ENCODE data around the gene TMEM269.
"Not testable (repeated sequence)": the region's sequence is repeated elsewhere in the genome, so short reads cannot be mapped to it uniquely, and the experiment has no call there.

The TMEM269 gene

GRCh38 chr1:42806593-42806992, 21.8 kb downstream of the TMEM269 start:
- intact Hi-C loops (cut with micrococcal nuclease) = no loop called here
- Mint-ChIP-seq H3K4me1 (ENCODE audit: low read depth) (no peaks in the 10 kb centered on the region), H3K36me3 (ENCODE audit: low read depth) (peaks cover 28% of the 10 kb centered on the region), H3K4me3 (no peak overlapping the region), H3K27ac (no peak overlapping the region), H3K9me3 (no peaks in the 10 kb centered on the region), H3K27me3 (no peaks in the 10 kb centered on the region)

GRCh38 chr1:42807056-42807668, 22.4 kb downstream of the TMEM269 start:
- no peaks in the 10 kb centered on the region for H3K4me1 Mint-ChIP-seq (ENCODE audit: low read depth)
- H3K27ac Mint-ChIP-seq = no peak overlapping the region

GRCh38 chr1:42814815-42815214, 30.0 kb downstream of the TMEM269 start:
- H3K27ac Mint-ChIP-seq; intact Hi-C loops (cut with micrococcal nuclease); H3K27me3 Mint-ChIP-seq; H3K4me3 Mint-ChIP-seq; H3K9me3 Mint-ChIP-seq: not testable (repeated sequence)
- peaks cover 29% of the 10 kb centered on the region for H3K4me1 Mint-ChIP-seq (ENCODE audit: low read depth)
- H3K36me3 Mint-ChIP-seq (ENCODE audit: low read depth) = peaks cover 24% of the 10 kb centered on the region

More at GRCh38 chr1:42807056-42807668, 22.4 kb downstream of the TMEM269 start:
- H3K36me3 Mint-ChIP-seq (ENCODE audit: low read depth) = peaks cover 28% of the 10 kb centered on the region
- H3K4me3 Mint-ChIP-seq = no peak overlapping the region
- no peaks in the 10 kb centered on the region for H3K27me3 Mint-ChIP-seq
- no peaks in the 10 kb centered on the region for H3K9me3 Mint-ChIP-seq
- intact Hi-C loops (cut with micrococcal nuclease) = no loop called here

- Mint-ChIP-seq H3K4me3 (peak overlapping the region; percentile 85), H3K4me1 (ENCODE audit: low read depth) (peaks cover 38% of the 10 kb centered on the region), H3K36me3 (ENCODE audit: low read depth) (peaks cover 23% of the 10 kb centered on the region), H3K27me3 (no peaks in the 10 kb centered on the region), H3K9me3 (no peaks in the 10 kb centered on the region), H3K27ac (peak overlapping the region; percentile 90)
- intact Hi-C loops (cut with micrococcal nuclease) = loop anchor here (1.0 to 2.0 kb wide), 2 partner anchors 30 to 49 kb away; partner anchors contain the start of genes C1orf50, P3H1 and ZNF691
These were observed 31.3 kb downstream of the TMEM269 start for GRCh38 chr1:42815941-42816584.

- Mint-ChIP-seq H3K27me3 (no peaks in the 10 kb centered on the region), H3K36me3 (ENCODE audit: low read depth) (peaks cover 23% of the 10 kb centered on the region), H3K27ac (peak within 1 kb of the TSS; percentile 90), H3K9me3 (no peaks in the 10 kb centered on the region), H3K4me3 (peak within 1 kb of the TSS; percentile 85), H3K4me1 (ENCODE audit: low read depth) (peaks cover 38% of the 10 kb centered on the region)
- intact Hi-C loops (cut with micrococcal nuclease) = loop anchor here (1.0 to 2.0 kb wide), 2 partner anchors 29 to 50 kb away; partner anchors contain the start of genes C1orf50, P3H1 and ZNF691
These were observed 32.0 kb downstream of the TMEM269 start, which contains the start of the genes ERMAP and SVBP for GRCh38 chr1:42816585-42817439. TSS of gene ERMAP (plus strand) at chr1:42817122. CDS start at chr1:42830449, 13,327 bp downstream. TSS of gene SVBP (minus strand) at chr1:42817397. CDS start at chr1:42816544, 853 bp downstream.

- Mint-ChIP-seq H3K4me3 (peak overlapping the region; percentile 85), H3K9me3 (no peaks in the 10 kb centered on the region), H3K27ac (peak overlapping the region; percentile 90), H3K36me3 (ENCODE audit: low read depth) (peaks cover 23% of the 10 kb centered on the region), H3K4me1 (ENCODE audit: low read depth) (peaks cover 42% of the 10 kb centered on the region), H3K27me3 (no peaks in the 10 kb centered on the region)
- intact Hi-C loops (cut with micrococcal nuclease) = loop anchor here (2.0 kb wide), 1 partner anchor 51 kb away; the partner anchor contains the start of genes C1orf50 and P3H1
These were observed 32.6 kb downstream of the TMEM269 start for GRCh38 chr1:42817440-42817767.

- intact Hi-C loops (cut with micrococcal nuclease) = loop anchor here (2.0 kb wide), 1 partner anchor 51 kb away; the partner anchor contains the start of genes C1orf50 and P3H1
- Mint-ChIP-seq H3K4me1 (ENCODE audit: low read depth) (peaks cover 48% of the 10 kb centered on the region), H3K36me3 (ENCODE audit: low read depth) (peaks cover 23% of the 10 kb centered on the region), H3K4me3 (no peak overlapping the region), H3K27me3 (no peaks in the 10 kb centered on the region), H3K27ac (no peak overlapping the region), H3K9me3 (no peaks in the 10 kb centered on the region)
These were observed 33.2 kb downstream of the TMEM269 start for GRCh38 chr1:42817976-42818375.

GRCh38 chr1:42820813-42821212, 36.0 kb downstream of the TMEM269 start:
- Mint-ChIP-seq H3K27me3 (no peaks in the 10 kb centered on the region), H3K4me1 (ENCODE audit: low read depth) (peaks cover 49% of the 10 kb centered on the region), H3K9me3 (no peaks in the 10 kb centered on the region), H3K27ac (peak overlapping the region; percentile 49), H3K36me3 (ENCODE audit: low read depth) (peaks cover 21% of the 10 kb centered on the region), H3K4me3 (no peak overlapping the region)
- intact Hi-C loops (cut with micrococcal nuclease) = no loop called here

- no peaks in the 10 kb centered on the region for H3K9me3 Mint-ChIP-seq
- H3K27me3 Mint-ChIP-seq = no peaks in the 10 kb centered on the region
- H3K36me3 Mint-ChIP-seq (ENCODE audit: low read depth) = peaks cover 30% of the 10 kb centered on the region
- peaks cover 40% of the 10 kb centered on the region for H3K4me1 Mint-ChIP-seq (ENCODE audit: low read depth)
- intact Hi-C loops (cut with micrococcal nuclease) = no loop called here
- H3K27ac Mint-ChIP-seq = no peak overlapping the region
- no peak overlapping the region for H3K4me3 Mint-ChIP-seq
These were observed 36.9 kb downstream of the TMEM269 start for GRCh38 chr1:42821690-42822089.

- no peak overlapping the region for H3K4me3 Mint-ChIP-seq
- H3K27me3 Mint-ChIP-seq = no peaks in the 10 kb centered on the region
- H3K27ac Mint-ChIP-seq = no peak overlapping the region
- peaks cover 30% of the 10 kb centered on the region for H3K36me3 Mint-ChIP-seq (ENCODE audit: low read depth)
- intact Hi-C loops (cut with micrococcal nuclease) = no loop called here
- H3K4me1 Mint-ChIP-seq (ENCODE audit: low read depth) = peaks cover 36% of the 10 kb centered on the region
- no peaks in the 10 kb centered on the region for H3K9me3 Mint-ChIP-seq
These were observed 38.1 kb downstream of the TMEM269 start for GRCh38 chr1:42822800-42823392.

GRCh38 chr1:42824481-42825035, 39.8 kb downstream of the TMEM269 start:
- Mint-ChIP-seq H3K36me3 (ENCODE audit: low read depth) (peaks cover 33% of the 10 kb centered on the region), H3K27ac (no peak overlapping the region), H3K4me1 (ENCODE audit: low read depth) (peaks cover 23% of the 10 kb centered on the region), H3K4me3 (no peak overlapping the region), H3K27me3 (no peaks in the 10 kb centered on the region), H3K9me3 (no peaks in the 10 kb centered on the region)
- intact Hi-C loops (cut with micrococcal nuclease) = no loop called here

GRCh38 chr1:42825036-42825851, 40.5 kb downstream of the TMEM269 start:
- Mint-ChIP-seq H3K27me3 (no peaks in the 10 kb centered on the region), H3K27ac (no peak overlapping the region), H3K9me3 (no peaks in the 10 kb centered on the region), H3K4me3 (no peak overlapping the region), H3K4me1 (ENCODE audit: low read depth) (peaks cover 19% of the 10 kb centered on the region), H3K36me3 (ENCODE audit: low read depth) (peaks cover 34% of the 10 kb centered on the region)
- intact Hi-C loops (cut with micrococcal nuclease) = no loop called here

- peaks cover 12% of the 10 kb centered on the region for H3K4me1 Mint-ChIP-seq (ENCODE audit: low read depth)
- no peak overlapping the region for H3K27ac Mint-ChIP-seq
- intact Hi-C loops (cut with micrococcal nuclease) = no loop called here
- peaks cover 60% of the 10 kb centered on the region for H3K36me3 Mint-ChIP-seq (ENCODE audit: low read depth)
- no peaks in the 10 kb centered on the region for H3K27me3 Mint-ChIP-seq
- no peaks in the 10 kb centered on the region for H3K9me3 Mint-ChIP-seq
- no peak overlapping the region for H3K4me3 Mint-ChIP-seq
These were observed 45.8 kb downstream of the TMEM269 start for GRCh38 chr1:42830631-42831030.
